K562 (cell line): ENCODE results near the gene ABLIM2. TPM values are rescaled to one million over a fixed set of nuclear protein-coding genes. Genes with fewer than 3 reads are reported as not detected.

Experiments
- ATAC-seq: fragments of 200-7000 bp; cut with Tn5 transposase; 3 replicates; pipeline ENCODE4 v1.9.1; 2020; ENCODE audit warnings: moderate library complexity
- BruUV-seq: library from RNA; stranded (reverse); fragments of 400-500 nt; replicated peaks from 2 replicates; lab custom pipeline; 2021; lab: Mats Ljungman, UMichigan
- CTCF ChIA-PET: fragments of 300-600 bp; formaldehyde crosslinking; extraction: SDS; loops from one replicate; lab custom pipeline; 2021; ENCODE audit warnings: low intra/inter-chr PET ratio; lab: Yijun Ruan, JAX
- POLR2A ChIA-PET: fragments of 300-600, 350-650 bp; sonication (Branson Sonifier 250); formaldehyde crosslinking; extraction: SDS; loops from one replicate; lab custom pipeline; 2021; ENCODE audit warnings: antibody characterized with exemption, inconsistent platforms; lab: Yijun Ruan, JAX
- DNase-seq, 4 experiments: peaks; one replicate each; pipeline versions ENCODE4 v3.0.0 to v3.0.0-alpha.2; 2011 to 2018; ENCODE audit warnings: low spot score in 3 of 4, mixed read lengths in 3 of 4; ENCODE audit errors: extremely low read depth in 1 of 4
- FAIRE-seq: peaks from 2 replicates; lab custom pipeline; 2011; peaks lifted over from hg19 to GRCh38; lab: Jason Lieb, UNC
- H2AFZ ChIP-seq: 2 replicates; pipeline ENCODE4 v1.6.0; 2011; ENCODE audit warnings: low read depth, low read length, control low read depth, inconsistent platforms
- H3K27ac ChIP-seq: fragments of 200-600 bp; 3 replicates; pipeline ENCODE4 v1.8.0; 2011; ENCODE audit warnings: low read depth, mild to moderate bottlenecking, control low read depth, inconsistent platforms, low read length, moderate library complexity, mixed read lengths; ENCODE audit errors: extremely low read depth
- H3K27me3 ChIP-seq, 2 experiments: fragments of 300-600 bp in 1 of 2; 2 replicates in 1 of 2; 3 replicates in 1 of 2; pipeline versions ENCODE4 v1.6.0 to v1.8.0; 2011; ENCODE audit warnings: inconsistent platforms in 2 of 2, low read length in 2 of 2, mild to moderate bottlenecking in 1 of 2, mixed read lengths in 1 of 2, moderate library complexity in 1 of 2; ENCODE audit not compliant: control insufficient read depth in 2 of 2, insufficient read depth in 2 of 2
- H3K36me3 ChIP-seq: fragments of 300-600 bp; 3 replicates; pipeline ENCODE4 v1.8.0; 2011; ENCODE audit warnings: mild to moderate bottlenecking, low read length, inconsistent platforms; ENCODE audit not compliant: control insufficient read depth, insufficient read depth
- H3K4me1 ChIP-seq, 2 experiments: fragments of 200-600 bp in 1 of 2; replicated peaks in 1 of 2; 2 replicates in 1 of 2; 3 replicates in 1 of 2; pipeline versions ENCODE4 v1.5.1 to v1.8.0; 2011; ENCODE audit warnings: inconsistent platforms in 2 of 2, low read length in 2 of 2, mild to moderate bottlenecking in 1 of 2, mixed read lengths in 1 of 2, moderate library complexity in 1 of 2; ENCODE audit not compliant: control insufficient read depth in 2 of 2, insufficient read depth in 2 of 2
- H3K4me2 ChIP-seq: 2 replicates; pipeline ENCODE4 v1.6.1; 2011; ENCODE audit warnings: low read length, control low read depth, inconsistent platforms, mixed read lengths; ENCODE audit not compliant: insufficient read depth
- H3K4me3 ChIP-seq: fragments of 200-600 bp; sonication (generic), shearing (Covaris generic); 2 replicates; pipeline ENCODE4 v1.5.1; 2016; ENCODE audit warnings: control low read depth, inconsistent platforms
- H3K79me2 ChIP-seq: fragments of 200-600 bp; 3 replicates; pipeline ENCODE4 v1.8.0; 2011; ENCODE audit warnings: low read length, inconsistent platforms; ENCODE audit not compliant: control insufficient read depth, insufficient read depth
- H3K9ac ChIP-seq, 2 experiments: 2 replicates each; pipeline versions ENCODE4 v1.6.0 to v1.6.1; 2011; ENCODE audit warnings: low read depth in 2 of 2, low read length in 2 of 2, control low read depth in 1 of 2, inconsistent platforms in 1 of 2, mild to moderate bottlenecking in 1 of 2, mixed read lengths in 1 of 2; ENCODE audit not compliant: insufficient read depth in 1 of 2
- H3K9me1 ChIP-seq: one replicate; pipeline ENCODE4 v1.6.0; 2011; ENCODE audit warnings: inconsistent platforms, mild to moderate bottlenecking, low read length, moderate library complexity; ENCODE audit not compliant: control insufficient read depth, insufficient read depth
- H3K9me3 ChIP-seq: replicated peaks from 2 replicates; pipeline ENCODE4 v1.5.1; 2011; ENCODE audit warnings: low read depth, low read length, inconsistent platforms; ENCODE audit not compliant: control insufficient read depth, insufficient read depth
- H4K20me1 ChIP-seq: replicated peaks from 2 replicates; pipeline ENCODE4 v1.6.1; 2011; ENCODE audit warnings: low read length, inconsistent platforms, mixed read lengths; ENCODE audit not compliant: control insufficient read depth, insufficient read depth
- E2F1 ChIP-seq: sonication (generic); formaldehyde crosslinking; IDR thresholded peaks from 2 replicates; pipeline ENCODE4 v1.8.1; 2023; ENCODE audit warnings: mild to moderate bottlenecking, missing genetic modification reagents, moderate library complexity
- GABPB2 ChIP-seq: fragments of 250-450 bp; sonication (Bioruptor Pico); conservative IDR thresholded peaks from 2 replicates; pipeline ENCODE4 v1.5.1; 2021; ENCODE audit warnings: mild to moderate bottlenecking
- MED1 ChIP-seq: sonication (generic); formaldehyde crosslinking; IDR thresholded peaks from 2 replicates; pipeline ENCODE4 v1.8.1; 2023; ENCODE audit warnings: missing genetic modification reagents, borderline replicate concordance
- PBX2 ChIP-seq, 2 experiments: IDR thresholded peaks in 1 of 2; conservative IDR thresholded peaks in 1 of 2; 2 replicates each; pipeline ENCODE4 v1.6.1; 2016; ENCODE audit warnings: low read depth in 2 of 2, mild to moderate bottlenecking in 1 of 2, missing compliant biosample characterization in 1 of 2, missing genetic modification characterization in 1 of 2, moderate library complexity in 1 of 2
- POLR2B ChIP-seq: fragments of 450-650 bp; IDR thresholded peaks from 2 replicates; pipeline ENCODE4 v1.6.1; 2018; ENCODE audit warnings: low read depth; ENCODE audit not compliant: partially characterized antibody
- RBM14 ChIP-seq: fragments of 200-400 bp; formaldehyde crosslinking; IDR thresholded peaks from 2 replicates; pipeline ENCODE4 v1.6.1; 2018; ENCODE audit warnings: low read depth, mild to moderate bottlenecking, low read length, moderate library complexity, borderline replicate concordance; ENCODE audit not compliant: insufficient read depth
- TCF7 ChIP-seq: sonication (generic); IDR thresholded peaks from 2 replicates; pipeline ENCODE4 v1.6.1; 2016; ENCODE audit warnings: antibody characterized with exemption, borderline replicate concordance
- XRCC5 ChIP-seq: fragments of 200-400 bp; formaldehyde crosslinking; IDR thresholded peaks from 2 replicates; pipeline ENCODE4 v1.6.1; 2017; ENCODE audit warnings: low read depth, mild to moderate bottlenecking, low read length
- ZNF175 ChIP-seq: fragments of 200-800 bp; sonication (Bioruptor generic); IDR thresholded peaks from 2 replicates; pipeline ENCODE4 v1.6.1; 2016; ENCODE audit warnings: low read depth, mild to moderate bottlenecking, missing genetic modification characterization, missing compliant biosample characterization
- ZNF79 ChIP-seq: fragments of 250-450 bp; sonication (Bioruptor Pico); IDR thresholded peaks from 2 replicates; pipeline ENCODE4 v1.4.0; 2020; ENCODE audit warnings: low read depth, mild to moderate bottlenecking, moderate library complexity
- WGBS: fragments of 100-300 bp; shearing (Covaris generic); methylation state at CpG from one replicate; pipeline ENCODE4 v1.1.6; 2016; ENCODE audit warnings: low coverage, mixed read lengths; ENCODE audit not compliant: insufficient coverage; ENCODE audit errors: missing lambda C conversion rate; 5-methylcytosine and 5-hydroxymethylcytosine counted together
- in situ Hi-C: fragments of 300-500 bp; cut with MboI; formaldehyde crosslinking; loops from 4 replicates; pipeline ENCODE4 v1.15.0; 2018; ENCODE audit warnings: inconsistent platforms, mixed read lengths
- intact Hi-C: fragments of 100-400 bp; cut with micrococcal nuclease; formaldehyde crosslinking; loops from 2 replicates; pipeline ENCODE4 v1.14.2; 2022
- polyA plus RNA-seq, 8 experiments: library from polyadenylated mRNA; depleted of rRNA in 4 of 8; stranded (reverse) in 5 of 8; unstranded in 3 of 8; fragments of >200 nt; fragmentation: Nextera tagmentation in 2 of 8; fragmentation: Illumina TruSeq in 1 of 8; extraction: Ambion mirVana in 2 of 8; extraction: Trizol in 1 of 8; gene quantifications; 2 replicates each; pipeline versions ENCODE4 v1.2.1 to v1.2.3, GENCODE V29; 2011 to 2014; ENCODE audit warnings: inconsistent platforms in 1 of 8, missing spikeins in 1 of 8
- total RNA-seq, 7 experiments: library from RNA; depleted of rRNA in 6 of 7; stranded (reverse); fragments of >200 nt in 6 of 7; fragmentation: Illumina TruSeq in 2 of 7; extraction: Trizol in 2 of 7; gene quantifications; 2 replicates each; pipeline versions ENCODE4 v1.2.1 to v1.2.3, GENCODE V29; 2011 to 2021; ENCODE audit warnings: low replicate concordance in 1 of 7

Gene ABLIM2
- total and polyA plus RNA-seq, 9 of the 15 experiments (the other 6 are each of a cell fraction or from before 2014, with no cell fraction given) = not detected

- TF ChIP-seq XRCC5 = no peak
- Histone ChIP-seq H3K27me3 (peaks cover 6 to 67% of the 10 kb centered on the region in 2 experiments; a peak in 3 of 5 replicates), H3K4me2 (no peak overlapping the region), H2AFZ (no peak overlapping the region), H3K4me3 (no peak overlapping the region), H3K4me1 (no peaks in the 10 kb centered on the region), H3K9me1 (peaks cover 4% of the 10 kb centered on the region), H4K20me1 (peaks cover 10% of the 10 kb centered on the region), H3K27ac (no peak overlapping the region), H3K9ac (no peak overlapping the region), H3K9me3 (no peaks in the 10 kb centered on the region), H3K36me3 (no peaks in the 10 kb centered on the region), H3K79me2 (no peaks in the 10 kb centered on the region)
- ChIA-PET CTCF (no interaction called here), POLR2A (no interaction called here)
- ATAC-seq (no peak), FAIRE-seq (no peak), DNase-seq (no peak)
- no TSS peak for BruUV-seq
- in situ Hi-C loops = no loop called here
- intact Hi-C loops = no loop called here
- WGBS = 2% methylated on average over 9 of the region's 9 CpGs
Measured at GRCh38 chr4:8025668-8026067, 132.9 kb downstream of the ABLIM2 start.

- Histone ChIP-seq H3K27ac (no peak overlapping the region), H3K4me1 (peaks cover 0 to 4% of the 10 kb centered on the region in 2 experiments; a peak in 2 of 5 replicates), H3K9ac (no peak overlapping the region), H3K79me2 (no peaks in the 10 kb centered on the region), H4K20me1 (peaks cover 11% of the 10 kb centered on the region), H3K27me3 (peaks cover 9 to 64% of the 10 kb centered on the region in 2 experiments; a peak in 4 of 5 replicates), H3K9me3 (no peaks in the 10 kb centered on the region), H3K4me2 (no peak overlapping the region), H2AFZ (no peak overlapping the region), H3K9me1 (peaks cover 4% of the 10 kb centered on the region), H3K36me3 (no peaks in the 10 kb centered on the region), H3K4me3 (no peak overlapping the region)
- ChIA-PET POLR2A (interaction anchor here (0.6 to 1.3 kb wide), 2 partner anchors 11 to 17 kb away, joined by 3 to 4 read pairs; no protein-coding TSS in a partner anchor), CTCF (no interaction called here)
- ATAC-seq (no peak), DNase-seq (no peak), FAIRE-seq (no peak)
- WGBS = 3% methylated on average over 11 of the region's 25 CpGs
- BruUV-seq = no TSS peak
- in situ Hi-C loops = no loop called here
- intact Hi-C loops = no loop called here
- TF ChIP-seq MED1 (CRISPR knock-in tag) (no peak), GABPB2 (CRISPR knock-in tag) (no peak), TCF7 (no peak), ZNF175 (CRISPR knock-in tag) (no peak), RBM14 (no peak), PBX2 (CRISPR knock-in tag; IDR thresholded peaks at IDR 0.05; ENCODE audit: low read depth) (no peak), PBX2 (tag; conservative IDR thresholded peaks at IDR 0.05; ENCODE audit: low read depth) (no peak), E2F1 (CRISPR knock-in tag) (no peak), POLR2B (no peak), ZNF79 (no peak)
Measured at GRCh38 chr4:8024073-8024786, 134.4 kb downstream of the ABLIM2 start.
